HG03521 (cell line): ENCODE results near the gene FXYD6.

ENCODE experiments used
- ATAC-seq: cut with Tn5 transposase; IDR thresholded peaks from one replicate; pipeline ENCODE4 v1.9.1; 2021; ENCODE audit warnings: mild to moderate bottlenecking, moderate library complexity; ENCODE audit not compliant: unreplicated experiment

FXYD6 gene

DNA sequence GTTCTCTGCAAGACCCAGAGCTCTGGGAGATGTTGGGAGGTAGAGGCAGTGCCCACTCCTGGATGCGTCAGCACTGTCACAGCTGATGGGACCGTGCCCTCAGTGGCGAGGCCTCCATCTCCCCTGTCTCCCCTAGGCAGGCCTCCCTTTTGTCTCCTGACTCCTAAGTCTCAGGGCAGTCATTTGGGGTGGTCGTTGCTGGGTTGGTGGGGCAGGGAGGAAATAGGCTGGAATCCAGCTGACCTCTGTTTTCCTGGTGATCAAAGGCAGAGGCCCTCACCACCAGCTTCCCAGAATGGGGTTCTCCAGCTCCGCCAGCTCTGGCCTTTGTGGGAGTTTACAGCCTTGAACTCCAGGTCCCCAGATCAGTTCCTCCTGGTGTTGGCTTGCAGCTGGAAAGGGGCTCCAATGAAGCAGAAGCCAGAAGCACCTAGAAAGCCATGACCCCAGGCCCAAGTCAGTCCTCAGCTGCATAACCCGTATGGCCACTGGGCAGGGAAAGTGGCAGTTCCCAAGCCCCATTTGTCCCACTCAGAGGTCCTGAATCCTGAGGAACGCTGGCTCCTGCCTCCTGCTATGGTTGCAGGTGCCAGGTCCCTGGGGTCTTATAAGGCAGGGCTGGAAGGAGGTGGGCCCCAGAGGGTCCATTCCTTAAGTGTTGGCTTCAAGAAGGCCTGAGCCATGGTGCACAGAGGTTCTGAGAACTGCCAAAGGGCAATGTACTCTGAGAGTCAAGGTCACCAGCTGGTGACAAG is 44.6 kb downstream of the FXYD6 start:
- ATAC-seq, result no peak

DNA sequence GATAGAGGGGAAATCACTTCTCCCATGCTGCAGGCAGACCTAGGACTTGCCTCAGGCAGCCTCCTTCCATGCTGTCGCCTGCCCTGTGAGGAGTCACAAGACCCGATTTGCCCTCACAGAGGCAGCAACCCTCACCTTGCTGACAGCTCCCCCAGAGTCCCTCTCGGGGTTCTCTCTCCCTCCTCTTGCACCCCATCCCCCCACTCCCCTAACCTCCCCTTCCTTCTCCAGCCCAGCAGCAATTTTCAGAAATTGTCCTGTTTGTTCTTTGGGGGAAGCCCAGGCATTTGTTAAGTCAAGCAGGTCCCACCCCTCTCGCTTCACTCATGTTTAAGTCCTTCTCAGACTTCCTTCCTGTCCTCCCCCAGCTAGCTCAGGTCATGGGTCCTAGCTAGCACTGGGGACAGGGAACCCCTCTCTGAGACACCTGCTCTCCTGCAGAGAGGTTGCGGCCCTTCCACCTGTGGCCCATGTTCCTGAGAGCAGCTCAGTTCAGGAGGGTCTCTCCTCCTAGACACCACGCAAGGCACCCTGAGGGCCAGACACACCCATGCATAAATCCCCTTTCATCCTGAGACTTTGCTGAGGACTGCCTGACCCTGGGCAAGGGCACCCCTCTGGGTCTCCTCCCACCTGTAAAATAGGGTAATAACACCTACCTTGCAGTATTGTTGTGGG is 45.6 kb downstream of the FXYD6 start:
- ATAC-seq, result no peak

DNA sequence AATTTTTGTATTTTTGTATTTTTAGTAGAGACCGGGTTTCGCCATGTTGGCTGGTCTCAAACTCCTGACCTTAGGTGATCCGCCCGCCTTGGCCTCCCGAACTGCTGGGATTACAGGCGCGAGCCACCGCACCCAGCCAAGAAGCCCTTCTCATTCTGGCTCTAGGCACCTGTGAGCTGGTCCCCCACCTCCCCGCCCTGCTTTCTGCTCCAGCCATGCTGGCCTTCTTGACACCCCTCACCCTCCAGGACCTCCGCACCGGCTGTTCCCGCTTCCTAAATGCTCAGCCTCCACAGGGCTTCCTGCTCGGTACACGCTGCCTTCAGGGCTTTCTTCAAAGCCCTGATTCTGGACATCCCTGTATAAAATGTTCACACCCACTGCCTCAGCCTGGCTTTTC is 46.4 kb downstream of the FXYD6 start:
- no peak for ATAC-seq

DNA sequence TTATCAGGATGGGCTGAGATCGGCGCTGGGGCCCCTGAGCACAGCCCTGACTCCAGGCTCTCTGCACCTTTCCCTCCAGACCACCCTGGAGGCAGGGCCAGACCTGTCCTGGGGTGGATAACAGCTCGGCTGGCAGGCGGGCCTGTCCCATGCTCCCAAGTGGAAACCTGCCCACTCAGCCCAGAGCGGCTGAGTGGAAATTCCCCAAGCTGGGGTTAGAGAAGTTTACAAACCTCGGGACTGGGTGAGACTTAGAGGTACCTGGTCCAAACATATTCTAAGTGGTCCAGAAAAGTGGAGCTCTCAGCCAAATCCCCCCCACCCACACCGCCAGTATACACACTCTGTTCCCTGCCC is 47.1 kb downstream of the FXYD6 start:
- ATAC-seq, result no peak

DNA sequence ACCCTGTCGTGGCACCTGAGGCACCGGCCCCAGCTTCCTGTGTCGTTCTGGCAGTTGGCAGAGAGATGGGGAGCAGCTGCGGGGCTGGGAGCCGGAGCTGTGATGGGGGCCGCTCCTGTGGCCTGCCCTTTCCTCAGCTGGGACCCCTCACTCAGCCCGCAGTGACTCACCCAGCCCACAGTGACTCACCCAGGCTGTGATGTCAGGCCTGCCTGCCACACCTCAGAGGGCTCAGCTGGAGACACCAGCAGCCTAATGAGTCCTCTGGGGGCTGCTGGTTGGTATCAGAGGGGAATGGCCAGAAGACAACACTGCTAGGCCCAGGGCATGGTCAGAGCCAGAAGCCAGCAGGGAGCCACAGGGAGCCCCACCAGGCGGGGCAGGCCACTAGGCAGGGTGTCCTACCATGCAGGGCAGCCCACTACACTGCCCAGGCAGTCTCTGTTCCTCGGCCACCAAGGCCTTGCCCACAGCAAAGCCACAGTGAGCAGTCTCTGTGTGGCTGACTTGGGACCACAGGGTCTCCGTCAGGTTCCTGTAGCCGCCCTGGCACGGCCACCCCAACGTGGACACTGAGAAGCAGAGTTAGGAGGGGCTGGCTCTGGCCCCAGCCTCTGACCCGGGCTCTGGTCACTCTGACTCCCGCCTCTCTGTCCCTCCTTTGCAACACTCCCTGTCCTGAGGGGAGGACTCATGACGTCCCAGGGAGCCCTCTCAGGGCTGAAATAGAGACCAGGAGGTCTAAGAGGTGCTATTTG is 47.7 kb downstream of the FXYD6 start:
- ATAC-seq, result no peak

DNA sequence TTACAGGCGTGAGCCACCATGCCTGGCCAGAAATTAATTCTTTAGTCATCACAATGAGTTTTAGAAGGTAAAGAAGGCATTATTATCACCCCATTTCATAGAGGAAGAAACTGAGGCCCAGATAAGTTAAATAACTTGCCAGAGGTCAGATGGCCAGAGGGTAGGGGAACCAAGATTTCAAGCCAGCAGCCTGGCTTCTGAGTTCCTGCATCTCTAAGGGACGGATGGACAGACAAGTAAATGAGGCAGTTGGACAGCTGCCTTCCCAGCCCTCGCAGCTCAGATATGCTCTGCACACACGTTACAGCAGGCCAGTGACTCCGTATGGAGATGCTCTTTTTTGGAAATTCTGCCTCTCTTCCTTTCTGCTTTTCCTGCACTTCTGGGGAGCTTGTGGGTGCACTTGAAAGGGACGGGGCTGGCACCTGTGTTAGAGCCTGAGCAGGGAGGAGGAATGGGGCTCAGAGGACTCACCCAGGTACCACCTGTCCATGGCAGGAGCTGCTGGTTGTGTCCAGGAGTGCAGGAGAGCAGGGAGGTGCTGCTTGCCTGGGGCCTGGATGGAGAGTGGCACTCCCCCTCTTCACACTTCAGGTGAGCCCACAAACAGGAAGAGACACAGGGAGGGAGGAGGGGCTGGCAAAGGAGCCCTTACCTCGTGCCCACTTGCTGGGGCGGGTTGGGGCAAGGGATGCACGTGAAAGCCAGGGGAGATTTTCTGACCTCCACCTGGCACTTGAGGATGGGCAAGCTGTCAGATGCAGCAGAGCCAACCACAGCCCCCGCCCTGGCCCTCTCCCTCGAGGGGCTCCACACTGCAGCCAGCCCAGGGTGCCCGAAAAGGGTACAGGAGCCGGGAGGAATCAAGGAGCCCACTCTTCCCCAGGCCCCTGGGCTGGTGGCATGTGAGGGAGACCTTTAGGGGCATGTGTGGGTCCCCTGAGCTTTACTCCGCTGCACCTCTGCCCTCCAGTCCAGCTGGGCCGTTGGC is 48.6 kb downstream of the FXYD6 start:
- no peak for ATAC-seq

DNA sequence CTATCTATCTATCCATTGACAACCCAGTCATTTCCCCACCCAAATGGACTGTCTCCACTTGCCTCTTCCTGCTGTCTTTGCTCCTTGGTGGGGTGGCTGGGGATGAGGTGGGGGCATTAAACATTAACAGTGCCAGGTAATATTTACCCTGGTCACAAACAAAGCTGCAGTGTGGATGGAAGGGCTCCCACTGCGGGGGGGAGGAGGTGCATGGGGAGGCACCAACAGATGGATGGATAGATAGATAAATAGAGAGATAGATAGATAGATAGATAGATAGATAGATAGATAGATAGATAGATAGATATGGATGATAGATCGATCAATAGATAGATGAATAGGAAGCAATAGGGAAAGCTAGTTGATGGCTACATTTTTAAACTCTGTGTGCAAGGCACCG is 49.6 kb downstream of the FXYD6 start:
- ATAC-seq, result no peak

DNA sequence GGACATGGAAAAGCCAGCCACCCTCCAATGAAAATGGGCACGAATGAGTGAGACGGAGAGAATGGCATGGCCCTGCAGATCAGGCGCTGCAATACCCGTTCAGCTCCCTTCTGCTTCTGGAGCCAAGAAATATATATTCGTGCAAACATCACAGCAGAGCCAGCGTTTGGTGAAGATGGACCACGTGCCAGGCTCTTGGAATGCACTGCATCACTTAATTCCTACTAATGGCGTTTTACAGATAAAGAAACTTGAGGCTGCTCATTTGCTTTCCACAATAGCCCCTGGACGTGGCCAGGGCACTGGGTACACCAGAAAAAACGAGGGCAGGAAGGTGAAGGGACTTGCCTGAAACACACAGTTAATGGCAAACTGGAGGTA is 50.3 kb downstream of the FXYD6 start:
- ATAC-seq, result no peak

DNA sequence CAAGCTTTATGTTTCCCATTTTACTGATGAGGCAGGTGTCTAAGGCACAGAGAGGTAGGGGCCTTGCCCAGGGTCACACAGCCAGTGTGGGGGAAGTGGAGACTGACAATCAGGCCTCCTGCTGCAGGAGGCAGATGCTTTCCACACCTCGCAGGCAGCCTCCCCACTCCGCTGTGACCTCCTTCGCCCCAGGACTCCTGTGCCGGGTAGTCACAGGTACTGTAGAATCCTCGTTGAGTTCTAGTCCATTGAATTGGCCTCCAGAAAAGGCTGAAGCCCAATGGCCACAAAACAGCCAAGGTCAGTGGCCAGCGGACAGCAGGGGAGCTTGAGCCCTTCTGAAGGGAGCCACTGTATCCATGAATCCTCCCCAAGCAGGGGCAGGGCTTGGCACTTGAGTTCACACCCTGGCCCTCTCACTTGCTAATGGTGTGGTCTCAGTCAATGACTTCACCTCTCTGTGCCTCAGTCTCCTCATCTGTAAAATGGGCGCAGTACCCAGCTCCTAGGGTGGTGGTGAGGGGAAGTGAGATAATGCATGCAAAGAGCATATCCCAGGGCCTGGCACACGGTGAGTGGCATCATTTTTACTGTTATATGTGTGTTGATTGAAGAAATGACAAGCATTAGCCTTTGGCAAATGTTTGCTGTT is 50.8 kb downstream of the FXYD6 start:
- no peak for ATAC-seq

DNA sequence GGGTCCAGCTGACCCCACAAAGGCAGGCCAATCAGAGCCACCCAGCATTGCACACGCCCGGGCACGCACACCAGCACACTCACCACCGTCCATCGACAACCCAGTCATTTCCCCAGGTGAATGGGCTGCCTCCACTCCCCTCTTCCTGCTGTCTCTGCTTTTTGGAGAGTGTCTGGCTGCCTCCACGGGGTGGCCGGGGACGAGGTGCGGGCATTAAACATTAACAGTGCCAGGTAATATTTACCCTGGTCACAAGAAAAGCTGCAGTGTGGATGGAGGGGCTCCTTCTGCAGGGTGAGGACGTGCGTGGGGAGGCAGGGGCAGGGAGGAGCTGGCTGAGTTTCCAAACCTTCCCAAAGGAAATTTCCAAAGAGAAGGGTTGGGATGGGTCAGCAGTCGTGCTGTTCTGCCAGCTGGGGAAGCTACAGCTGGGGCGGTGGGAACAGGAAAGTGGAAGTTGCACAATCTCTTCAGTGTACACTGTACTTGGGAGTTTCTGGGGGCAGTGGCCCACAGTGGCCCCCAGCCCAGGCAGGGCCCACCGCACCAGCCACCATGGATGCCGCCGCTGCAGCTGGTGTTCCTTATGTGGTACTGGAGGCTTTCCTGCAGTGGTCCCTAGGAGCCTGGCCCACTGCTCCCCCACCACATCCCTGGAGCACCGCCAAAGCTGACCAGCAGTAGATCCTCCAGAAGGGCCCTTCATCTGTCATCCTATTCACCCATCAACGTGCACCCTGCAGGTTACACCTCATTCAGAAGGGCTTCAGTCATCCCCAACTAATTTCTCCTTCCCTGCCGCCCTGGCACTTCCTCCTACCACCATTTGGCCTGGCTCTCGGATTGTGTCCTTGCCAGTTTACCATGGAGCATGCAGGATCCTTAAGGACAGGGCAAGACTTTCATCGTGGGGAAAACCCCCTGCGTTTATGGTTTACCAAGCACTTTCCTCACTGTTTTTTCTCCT is 51.6 kb downstream of the FXYD6 start, which contains the start of gene FXYD2:
FXYD2 (minus strand) TSS at position 174 of the 967 bp plus-strand sequence; CDS start at position 108, 66 bp downstream.
- no peak for ATAC-seq

DNA sequence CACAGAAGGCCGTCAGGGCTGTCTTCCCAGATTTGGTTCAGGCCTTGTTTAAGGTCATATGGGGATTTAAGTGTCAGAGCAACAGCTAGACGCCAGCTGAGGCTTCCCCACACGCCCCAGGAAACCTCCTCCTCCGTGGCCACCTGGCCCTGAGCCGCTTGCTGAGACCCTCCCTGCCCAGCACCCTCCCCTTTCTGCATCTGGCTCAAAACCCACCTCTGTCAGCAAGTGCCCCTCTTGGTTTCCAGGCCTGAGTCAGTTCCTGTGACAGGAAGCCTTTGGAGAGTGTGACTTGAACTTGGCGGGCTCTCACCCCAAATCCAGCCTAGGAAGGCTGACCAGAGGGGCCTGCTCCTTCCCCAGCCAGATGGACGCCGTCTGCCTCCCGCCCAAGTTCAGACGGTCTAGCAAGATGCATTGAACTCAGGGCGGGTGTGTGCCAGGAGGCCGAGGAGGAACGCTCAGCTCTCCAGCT is 52.5 kb downstream of the FXYD6 start:
- ATAC-seq, result no peak

DNA sequence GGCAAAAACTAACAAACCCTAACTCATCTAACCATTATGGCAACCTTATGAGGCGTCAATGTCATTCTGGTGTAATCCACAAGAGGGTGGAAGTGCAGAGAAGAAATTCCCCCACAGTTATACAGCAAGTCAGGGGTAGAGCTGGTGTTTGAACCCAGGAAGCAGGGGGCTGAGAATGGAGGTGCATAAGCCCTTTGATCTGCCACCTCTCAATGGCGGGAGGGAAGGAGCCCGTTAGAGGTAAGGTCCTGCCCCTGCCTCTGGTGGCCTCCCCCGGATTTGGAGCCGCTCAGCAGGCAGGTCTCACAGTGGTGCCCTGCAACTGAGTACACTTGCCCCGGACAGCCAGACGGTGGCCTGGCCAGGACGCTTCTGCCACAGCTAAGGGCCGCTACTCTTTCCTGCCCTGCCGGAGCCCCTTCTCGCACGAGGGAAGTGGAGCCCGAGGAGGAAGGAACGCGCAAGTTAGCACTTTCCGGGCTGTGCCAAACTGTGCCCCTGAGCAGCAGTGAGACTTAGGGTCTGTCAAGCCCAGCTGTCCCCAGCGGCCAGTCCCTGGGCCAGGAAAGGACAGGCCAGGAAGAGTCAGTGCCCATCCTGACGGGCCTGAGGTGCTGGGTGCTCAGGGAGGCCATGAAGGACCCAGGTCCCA is 53.0 kb downstream of the FXYD6 start:
- no peak for ATAC-seq

DNA sequence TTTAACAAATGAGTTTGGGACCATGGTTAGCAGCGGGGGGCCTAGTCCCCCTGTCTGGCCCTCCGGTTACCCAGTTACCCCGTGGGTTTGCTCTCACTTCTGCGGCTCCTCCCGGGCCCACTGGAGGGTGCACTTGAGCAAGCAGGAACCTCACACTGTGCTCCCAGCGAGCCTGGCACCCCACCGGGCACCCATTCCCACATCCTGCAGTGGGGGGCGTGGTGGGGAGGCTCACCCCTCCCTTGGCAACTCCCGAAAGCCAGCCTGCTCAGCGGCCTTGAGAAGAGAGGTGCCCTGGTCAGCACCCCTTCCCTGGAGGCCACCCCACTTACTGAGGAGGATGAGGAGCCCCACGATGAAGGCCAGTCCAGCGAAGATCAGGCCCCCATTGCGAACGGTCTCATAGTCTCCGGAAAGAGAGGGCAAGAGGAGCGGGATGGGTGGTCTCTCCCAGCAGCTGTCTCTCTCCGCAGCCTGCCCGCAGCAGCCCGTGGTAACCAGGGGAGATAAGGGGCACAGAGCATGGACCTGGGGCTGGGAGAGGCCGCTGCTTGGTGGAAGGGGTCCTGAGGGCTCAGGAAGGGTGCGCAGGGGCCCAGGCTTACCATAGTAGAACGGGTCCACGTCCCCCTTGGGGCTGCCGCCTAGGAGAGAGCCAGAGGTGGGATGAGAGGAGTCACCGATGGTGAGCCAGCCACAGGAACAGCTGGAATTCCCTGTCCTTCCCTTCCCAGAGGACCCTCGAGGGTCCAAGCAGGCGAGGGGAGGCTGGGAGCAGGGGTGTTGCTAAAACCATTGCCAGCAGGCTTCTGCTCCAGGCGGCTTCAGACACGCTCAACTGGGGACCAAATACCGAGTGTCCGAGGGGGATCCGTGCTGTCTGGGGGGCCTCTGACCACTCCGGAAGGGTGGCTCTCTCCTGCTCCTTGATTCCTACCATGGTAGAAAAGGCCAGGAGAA is 54.1 kb downstream of the FXYD6 start:
- no peak for ATAC-seq

DNA sequence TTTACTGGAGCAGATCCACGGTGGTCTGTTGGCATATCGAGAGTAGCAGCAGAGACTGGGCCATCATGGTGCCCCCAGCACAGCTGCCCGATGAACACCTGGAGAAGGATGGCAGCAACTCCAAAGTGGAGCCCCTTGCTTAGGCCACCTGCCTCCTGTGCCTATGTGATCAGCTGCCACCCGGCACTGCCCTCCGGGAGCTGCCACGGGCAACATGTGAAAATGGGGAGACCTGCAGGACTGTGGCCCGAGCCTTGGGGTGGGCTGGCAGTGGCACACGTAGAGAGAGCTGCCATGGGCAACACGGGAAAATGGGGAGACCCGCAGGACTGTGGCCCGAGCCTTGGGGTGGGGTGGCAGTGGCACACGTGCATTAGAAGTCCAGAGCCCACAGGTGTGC is 55.0 kb downstream of the FXYD6 start:
- ATAC-seq, result no peak

DNA sequence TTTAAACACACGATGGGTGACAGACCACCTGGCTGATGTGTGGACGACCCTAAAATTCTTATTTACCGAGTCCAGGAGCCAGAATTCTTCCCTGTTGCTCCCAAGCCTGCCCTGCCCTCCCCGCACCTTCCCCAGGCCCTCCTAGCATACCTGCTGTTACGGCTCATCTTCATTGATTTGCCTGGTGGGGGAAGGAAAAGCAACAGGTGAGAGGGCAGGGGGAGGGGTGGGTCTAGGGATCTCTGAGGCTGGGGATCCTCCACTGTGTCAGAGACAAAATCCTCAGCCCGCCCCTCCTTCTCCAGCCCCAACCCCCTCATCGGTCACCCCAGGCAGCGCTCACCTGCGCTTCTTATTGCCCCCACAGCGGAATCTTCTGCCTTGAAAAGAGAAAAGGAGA is 55.9 kb downstream of the FXYD6 start:
- no peak for ATAC-seq

DNA sequence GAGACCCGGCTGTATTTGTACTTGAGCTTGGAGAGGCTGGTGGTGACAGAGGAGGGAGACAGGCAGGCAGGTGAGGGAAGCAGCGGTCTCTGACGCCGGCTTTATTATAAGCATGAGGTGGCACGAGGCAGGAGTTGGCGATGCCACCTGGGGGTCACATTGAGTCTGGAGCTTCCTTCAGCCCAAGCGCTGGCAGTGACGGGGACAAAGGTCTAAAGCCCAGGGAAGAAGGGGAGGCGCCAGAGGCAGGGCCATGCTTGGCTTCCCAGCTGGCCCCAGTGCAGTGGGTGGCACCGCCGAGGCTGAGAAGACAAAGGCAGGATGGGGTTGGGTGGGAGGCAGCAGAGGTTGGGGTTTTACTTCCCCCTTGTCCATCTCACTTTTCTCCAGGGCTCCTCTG is 56.4 kb downstream of the FXYD6 start:
- ATAC-seq, result no peak
